DMS153 treated with DMSO at 0.1 percent for 48 hours (cell line): Measurements from ENCODE around the gene GHR.
"Not testable (repeated sequence)": the region's sequence is repeated elsewhere in the genome, so short reads cannot be mapped to it uniquely, and the experiment has no call there.

ENCODE experiments used
- DNase-seq: peaks from one replicate; lab custom pipeline; 2025; ENCODE audit not compliant: unreplicated experiment; lab: John Stamatoyannopoulos, UW

GHR gene

DNA sequence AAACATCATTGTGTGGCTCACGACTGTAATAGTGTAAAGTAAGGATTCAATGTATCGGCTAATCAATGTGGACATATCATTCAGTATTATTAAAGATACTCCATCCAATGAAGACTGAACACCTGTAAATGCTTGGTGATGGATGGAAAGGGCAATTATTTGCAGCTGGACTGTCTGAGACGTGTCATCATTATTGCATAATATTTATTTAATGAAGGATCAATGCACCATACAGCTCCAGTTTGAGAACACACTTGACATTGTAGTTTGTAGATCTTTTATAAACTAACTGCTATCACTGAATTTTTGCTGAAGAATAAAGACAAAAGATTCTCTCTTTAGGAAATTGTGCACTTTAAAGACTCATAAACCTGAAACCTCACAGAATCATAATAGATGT, 215.7 kb downstream of the GHR start:
- DNase-seq: no peak

DNA sequence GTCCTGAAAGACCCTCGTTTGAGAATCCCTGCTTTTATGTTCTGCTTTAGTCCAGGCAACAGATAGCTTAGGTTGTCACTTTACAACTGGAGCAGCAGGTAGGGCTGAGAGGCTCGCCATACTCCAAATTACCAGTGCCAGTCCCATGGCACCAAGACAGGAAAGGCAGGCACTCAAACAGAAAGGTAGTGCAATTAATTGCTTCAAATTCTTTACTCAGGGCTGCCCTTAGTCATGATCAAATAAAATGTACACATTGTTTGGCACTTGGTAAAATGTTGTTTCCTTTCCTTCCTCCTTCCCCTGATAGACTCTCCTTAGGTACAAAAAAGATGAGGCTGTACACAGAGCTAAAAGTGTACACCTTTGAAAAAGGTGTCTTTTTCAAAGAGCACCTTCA, 217.6 kb downstream of the GHR start:
- no peak for DNase-seq

DNA sequence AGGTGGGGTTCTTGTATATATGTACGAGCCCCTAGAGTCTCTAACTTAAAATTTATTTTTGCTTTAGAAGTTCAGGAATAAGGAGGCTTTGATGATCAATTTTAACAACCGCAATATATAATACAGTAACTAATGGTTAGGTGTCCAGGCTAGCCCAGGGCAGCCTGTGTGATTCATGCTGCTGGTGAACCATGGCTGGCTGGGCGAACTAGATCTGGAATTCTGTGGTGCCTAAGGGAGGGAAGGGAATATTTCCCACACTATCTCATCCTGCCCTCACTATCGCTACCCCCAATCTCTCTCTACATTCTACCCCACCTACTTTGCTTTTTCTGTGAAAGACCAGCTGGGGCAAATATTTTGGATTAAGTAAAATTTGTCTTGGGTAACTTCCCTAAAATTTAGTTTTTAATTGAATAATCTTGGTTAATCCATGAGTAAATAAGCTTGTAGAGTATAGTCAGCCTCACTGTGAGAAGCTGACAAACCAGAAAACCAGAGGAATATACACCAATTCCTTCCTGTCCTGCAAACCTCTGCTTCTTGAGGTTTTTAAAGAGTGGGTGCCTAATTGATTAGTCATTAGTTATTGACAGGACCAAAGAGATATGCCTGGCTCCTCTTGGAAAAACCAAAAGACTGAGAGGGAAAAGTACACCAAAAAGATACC, 218.2 kb downstream of the GHR start:
- DNase-seq: no peak

DNA sequence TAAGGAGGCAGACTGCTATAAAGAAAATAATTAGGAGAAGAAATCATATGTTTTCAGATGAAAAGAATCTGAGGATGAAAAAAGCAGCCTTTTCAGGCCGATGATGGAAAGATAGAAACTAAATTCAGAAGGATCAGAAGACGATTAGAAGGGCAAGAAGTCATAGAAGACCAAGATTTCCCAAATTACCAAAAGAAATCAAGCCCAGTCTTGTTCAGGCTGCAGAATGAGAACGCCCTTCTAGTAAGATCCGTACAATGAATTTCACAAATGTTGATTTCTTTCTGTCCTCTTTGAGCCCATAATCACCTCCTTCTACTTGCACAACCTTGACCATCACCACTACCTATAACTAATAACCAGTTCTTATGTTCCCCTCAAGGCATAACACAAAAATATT, 218.8 kb downstream of the GHR start:
- DNase-seq: no peak

DNA sequence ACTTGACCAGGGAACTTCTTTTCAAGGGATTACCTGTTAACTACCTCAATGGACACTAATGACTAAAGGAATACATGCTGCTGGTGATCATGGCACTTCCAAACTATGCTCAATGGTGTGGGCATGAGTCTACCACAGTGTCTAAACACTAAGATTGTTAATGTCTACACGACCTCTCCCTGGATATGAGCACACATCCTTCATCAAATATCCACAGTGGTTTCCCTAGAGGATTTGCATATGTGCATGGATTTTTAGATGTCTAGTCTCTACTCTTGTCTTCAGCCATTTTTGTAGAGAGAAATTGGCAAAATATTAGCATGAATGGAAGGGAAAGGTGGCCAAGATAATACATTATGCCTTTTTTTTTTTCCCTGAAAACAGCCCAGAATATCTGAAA, 220.1 kb downstream of the GHR start:
- no peak for DNase-seq

DNA sequence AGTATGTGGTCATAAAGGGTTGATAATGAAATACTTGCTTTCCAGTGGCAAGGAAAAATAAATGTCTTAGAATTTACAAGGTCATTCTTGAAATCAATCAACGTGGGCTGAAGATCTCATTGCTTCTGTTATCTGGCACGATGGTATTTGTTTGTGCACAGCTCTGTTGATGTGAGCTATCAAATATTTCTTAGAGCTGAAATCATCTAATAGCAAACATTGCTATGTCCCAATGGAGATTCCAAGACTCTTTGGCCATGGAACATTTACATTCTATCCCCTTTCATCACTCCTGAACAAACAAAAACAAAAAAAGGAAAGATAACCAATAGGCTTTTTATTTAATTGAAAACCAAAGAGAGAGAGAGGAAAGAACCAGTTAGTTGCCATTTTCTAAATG, 221.9 kb downstream of the GHR start:
- DNase-seq: no peak

DNA sequence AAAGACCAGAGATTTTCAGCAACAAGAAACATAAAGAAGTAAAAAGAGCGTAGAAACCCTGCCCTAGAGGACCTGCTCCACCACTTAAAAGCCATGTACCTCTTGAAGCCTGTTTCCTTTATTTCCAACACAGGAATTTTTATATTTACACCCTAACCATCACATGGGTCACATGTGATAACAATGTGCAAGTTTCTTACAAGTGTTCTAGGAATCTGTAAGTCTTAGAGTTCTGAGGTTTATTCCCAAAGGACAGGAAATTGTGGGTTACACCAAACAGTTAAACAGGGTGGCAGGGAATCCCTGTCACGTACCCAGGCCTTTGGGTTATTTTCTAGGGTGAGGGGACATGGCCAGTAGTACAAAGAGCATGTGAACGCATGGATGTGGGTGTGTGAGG, 224.8 kb downstream of the GHR start:
- DNase-seq: no peak

DNA sequence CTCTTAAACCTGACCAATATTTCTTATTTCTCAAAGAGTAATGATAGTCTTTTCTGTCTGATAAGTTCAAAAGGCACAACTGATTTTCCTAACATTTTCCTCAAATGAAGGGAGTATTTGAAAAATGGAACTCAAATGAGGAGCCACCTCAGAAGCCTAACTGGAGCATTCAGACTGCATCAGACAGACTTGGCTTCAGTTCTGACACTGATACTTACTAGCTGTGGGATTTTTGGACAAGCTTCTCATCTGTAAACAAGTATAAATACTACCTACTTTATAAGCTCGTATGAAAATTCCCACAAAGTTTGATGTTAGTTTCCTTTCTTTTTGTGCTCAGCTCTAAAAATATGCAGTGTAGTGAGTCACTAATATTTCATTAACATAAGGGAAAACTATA, 225.7 kb downstream of the GHR start:
- no peak for DNase-seq

DNA sequence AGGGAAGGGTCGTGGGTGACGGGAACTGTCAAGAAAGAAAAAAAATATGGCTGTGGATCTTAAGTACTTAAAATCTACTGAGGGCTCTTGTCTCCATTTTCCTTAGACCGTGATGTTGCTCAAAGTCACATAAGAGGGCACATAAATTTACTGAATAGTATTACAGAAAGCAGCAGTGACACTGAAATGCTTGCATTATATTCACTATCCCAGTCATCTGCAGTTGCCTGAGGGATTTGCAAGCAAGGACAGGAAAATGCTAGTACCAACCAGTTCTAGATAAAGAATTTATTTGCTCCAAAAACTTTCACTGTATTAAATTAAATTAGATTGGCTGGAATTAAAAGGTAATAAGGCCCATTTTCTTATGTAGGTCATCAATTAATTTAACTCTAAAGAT, 226.8 kb downstream of the GHR start:
- DNase-seq: no peak

DNA sequence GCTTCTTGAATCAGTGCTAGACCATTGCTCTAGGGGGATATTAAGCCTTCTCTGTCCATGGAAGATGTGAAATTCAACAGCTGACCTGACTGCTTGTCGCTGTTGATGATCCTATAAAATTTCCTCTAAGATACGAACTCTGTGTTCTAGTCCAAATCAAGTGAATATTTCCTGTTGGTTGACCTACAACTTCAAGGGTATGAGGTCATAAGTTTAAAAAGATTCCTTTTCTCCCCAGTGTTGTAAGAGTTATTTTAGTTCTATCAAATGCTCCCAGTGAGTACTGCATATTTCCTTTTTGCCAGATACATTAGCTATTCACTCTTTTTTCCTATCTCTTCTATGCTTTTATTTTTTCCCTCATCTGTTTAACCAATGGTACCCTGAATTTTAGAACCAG, 230.5 kb downstream of the GHR start:
- DNase-seq: no peak

DNA sequence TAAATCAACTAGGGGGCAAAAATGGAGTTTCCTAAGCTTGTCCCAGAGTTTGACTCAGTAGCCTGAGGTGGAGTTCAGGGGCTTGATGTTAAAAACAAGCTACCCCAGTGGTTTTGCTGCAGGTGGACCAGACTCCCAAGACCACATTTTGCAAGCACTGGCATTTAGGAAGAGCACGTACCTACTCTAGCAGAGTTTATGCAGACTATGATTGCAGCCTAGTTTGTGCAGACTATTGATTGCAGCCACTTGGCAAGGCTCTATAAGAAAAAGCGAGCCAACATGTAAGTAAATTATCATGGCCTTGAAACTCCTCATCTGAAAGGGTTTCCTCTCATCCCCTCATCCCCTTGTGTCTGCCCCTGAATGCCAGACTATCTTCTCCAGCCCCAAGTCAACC, 231.4 kb downstream of the GHR start:
- DNase-seq: no peak

DNA sequence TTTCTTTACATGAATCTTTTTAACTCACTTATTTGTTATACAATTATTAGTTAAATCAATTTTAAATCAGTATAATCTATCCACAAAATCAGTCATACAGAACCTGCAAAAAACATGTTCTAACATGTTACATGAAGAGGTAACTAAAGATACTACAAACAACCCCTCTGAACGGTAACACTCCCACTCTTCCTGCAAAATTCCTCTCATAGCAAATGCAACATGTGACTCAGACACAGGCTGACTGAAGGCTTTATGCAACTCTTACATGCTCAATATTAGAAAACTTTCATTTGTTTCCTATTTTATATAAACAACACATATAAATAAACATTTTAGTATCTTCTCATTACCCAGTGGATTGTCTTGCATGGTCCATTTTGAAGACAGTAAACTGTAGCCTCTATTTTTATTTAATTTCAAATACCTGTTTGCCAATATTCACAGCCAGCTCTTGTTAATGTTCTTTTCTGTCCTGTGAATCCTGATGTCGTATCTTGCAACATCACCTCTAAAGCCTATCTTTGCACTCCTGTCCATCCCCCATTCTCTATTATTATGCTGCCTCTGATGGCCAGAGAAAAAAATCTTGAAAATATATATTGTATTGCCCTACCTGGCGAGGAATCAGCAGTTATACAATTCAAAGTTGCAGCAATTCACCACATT, 232.9 kb downstream of the GHR start:
- DNase-seq: no peak

DNA sequence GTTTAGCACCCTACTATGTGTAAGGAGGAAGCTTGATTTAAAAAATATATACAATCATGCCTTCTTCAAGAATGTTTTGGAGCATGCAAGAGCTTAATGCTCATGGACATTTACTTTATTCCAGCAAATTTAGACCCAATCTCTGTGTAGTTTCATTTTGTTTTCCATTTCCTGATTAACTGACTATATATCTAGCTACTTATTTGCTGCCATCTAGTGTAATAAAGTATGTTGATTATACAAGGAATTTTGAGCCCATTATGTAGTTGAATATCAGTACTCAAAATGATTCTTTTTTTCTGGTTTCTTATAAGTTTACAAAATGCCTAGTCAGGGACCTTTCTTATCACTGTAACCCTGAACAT, 233.4 kb downstream of the GHR start:
- DNase-seq: peak; percentile 58

DNA sequence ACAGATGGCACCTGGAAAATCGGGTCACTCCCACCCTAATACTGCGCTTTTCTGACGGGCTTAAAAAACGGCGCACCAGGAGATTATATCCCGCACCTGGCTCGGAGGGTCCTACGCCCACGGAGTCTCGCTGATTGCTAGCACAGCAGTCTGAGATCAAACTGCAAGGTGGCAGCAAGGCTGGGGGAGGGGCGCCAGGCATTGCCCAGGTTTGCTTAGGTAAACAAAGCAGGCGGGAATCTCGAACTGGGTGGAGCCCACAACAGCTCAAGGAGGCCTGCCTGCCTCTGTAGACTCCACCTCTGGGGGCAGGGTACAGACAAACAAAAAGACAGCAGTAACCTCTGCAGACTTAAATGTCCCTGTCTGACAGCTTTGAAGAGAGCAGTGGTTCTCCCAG, 236.6 kb downstream of the GHR start:
- DNase-seq: not testable (repeated sequence)

DNA sequence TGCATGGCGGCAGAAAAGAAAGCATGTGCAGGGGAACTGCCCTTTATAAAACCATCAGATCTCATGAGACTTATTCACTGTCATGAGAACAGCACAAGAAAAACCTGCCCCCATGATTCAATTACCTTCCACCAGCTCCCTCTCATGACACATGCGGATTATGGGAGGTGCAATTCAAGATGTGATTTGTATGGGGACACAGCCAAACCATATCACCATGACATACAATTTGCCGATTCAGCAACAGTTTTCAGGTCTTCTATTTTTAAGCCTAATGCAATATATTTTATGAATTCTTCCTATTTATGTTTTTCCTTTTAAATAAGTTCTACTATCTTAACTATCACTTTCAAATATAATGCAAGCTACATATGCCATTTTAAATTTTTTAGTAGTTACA, 242.6 kb downstream of the GHR start:
- no peak for DNase-seq

DNA sequence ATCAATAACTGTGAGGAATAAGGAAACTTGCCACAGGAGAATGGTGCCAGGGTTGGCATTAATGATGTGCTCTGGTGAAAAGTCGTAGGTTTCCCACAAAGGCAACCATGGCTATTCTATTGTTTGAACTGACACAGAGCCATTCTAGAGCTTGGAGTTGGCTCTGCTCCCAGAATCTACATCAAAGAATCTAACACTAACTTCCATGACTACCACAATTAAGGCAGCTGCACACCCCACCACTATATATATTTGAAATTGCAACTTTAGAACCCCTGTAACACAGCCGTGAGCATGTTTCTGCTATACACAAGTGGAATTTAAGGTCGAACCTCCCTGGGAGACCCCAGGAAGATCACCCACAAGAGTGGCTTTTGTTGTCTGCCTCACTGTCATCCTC, 243.6 kb downstream of the GHR start:
- DNase-seq: peak; percentile 94

DNA sequence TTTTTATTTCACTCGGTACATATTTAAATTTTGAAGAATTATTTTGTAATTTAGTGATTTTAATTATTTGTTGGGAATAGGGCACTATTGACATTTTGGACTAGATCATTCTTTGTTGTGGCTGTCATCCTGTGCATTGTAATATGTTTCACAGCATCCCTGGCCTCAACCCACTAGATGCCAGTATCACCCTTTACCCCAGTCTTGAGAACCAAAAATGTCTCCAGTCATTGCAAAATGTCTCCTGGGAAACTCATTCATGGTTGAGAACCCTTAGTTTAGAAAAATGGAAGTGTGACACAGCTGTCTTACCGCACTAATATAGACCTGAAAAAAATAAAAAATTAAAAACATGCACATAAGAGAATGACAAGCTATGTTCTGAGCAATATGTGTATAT, 245.0 kb downstream of the GHR start:
- no peak for DNase-seq

DNA sequence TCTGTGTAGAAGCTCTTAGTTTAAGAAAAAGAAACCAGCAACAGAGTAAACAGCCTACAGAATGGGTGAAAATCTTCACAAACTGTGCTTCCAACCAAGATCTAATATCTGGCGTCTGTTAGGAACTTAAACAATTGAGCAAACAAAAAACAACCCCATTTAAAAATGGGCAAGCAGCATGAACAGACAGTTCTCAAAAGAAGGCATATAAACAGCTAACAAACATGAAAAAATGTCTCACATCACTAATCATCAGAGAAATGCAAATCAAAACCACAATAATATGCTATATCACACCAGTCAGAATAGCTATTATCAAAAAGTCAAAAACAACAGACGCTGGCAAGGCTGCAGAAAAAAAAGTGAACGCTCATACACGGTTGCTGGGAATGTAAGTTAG, 249.7 kb downstream of the GHR start:
- no peak for DNase-seq

DNA sequence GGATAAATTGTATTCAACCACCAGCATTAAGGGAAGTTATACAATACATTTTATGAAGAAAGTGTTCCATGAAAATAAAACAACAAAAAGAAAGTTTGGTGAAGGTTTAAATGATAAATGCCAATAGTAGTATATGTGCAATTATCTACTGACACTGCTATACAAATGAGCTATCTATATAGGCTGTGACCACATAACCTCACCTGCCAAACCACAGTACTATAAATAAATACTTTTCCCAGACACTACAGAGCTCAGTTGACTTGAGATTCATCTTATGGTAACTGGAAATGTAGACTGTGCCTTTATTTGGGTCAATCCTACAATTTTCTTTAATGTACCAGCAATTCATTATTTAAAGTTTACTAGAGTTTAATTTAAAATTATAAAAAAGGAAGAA, 252.4 kb downstream of the GHR start:
- no peak for DNase-seq

DNA sequence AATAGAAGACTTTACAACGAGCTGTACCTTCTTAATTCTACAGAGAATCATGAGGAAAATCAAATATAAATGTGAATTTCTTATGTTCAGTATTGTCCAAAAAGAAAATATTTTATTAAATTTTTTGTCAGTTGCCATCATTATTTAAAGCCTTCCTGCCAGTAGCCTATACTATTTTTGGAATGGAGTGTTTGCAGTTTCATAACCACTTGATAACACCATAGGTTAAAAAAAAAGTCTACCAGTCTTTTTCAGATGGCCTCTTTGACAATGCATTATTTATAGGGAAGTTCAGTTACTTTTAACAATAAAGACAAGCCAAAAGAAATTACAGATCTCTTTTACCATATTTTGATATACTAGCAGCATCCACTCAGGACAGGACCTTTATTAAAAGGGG, 253.1 kb downstream of the GHR start:
- no peak for DNase-seq

DNA sequence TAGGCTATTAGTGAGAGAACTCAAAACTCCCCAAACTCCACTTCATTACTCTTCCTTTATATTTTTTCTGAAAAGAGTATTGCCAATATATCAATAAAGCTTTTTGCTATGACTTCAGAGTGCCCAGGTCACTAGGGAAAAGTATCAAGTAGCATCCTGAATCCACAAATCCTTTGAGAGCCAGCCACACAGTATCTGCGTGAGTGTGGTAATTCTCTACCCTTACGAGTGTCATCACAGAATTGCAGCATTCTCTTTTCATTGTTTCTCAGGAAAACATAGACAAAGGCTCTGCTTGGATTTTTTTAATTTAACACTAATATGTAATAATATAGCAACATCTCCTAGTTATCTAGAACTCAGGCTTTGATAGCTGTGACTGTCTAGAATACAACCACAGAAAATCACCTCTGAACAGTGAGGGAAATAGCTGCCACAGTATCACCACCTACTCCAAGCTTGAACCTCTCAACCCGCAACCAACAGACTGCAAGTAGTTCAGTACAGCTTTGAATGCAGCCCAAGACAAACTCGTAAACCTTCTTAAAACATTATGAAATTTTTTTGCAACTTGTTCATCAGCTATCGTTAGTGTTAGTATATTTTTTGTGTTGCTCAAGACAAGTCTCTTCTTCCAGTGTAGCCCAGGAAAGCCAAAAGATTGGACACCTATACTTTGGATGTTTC, 254.1 kb downstream of the GHR start:
- no peak for DNase-seq

DNA sequence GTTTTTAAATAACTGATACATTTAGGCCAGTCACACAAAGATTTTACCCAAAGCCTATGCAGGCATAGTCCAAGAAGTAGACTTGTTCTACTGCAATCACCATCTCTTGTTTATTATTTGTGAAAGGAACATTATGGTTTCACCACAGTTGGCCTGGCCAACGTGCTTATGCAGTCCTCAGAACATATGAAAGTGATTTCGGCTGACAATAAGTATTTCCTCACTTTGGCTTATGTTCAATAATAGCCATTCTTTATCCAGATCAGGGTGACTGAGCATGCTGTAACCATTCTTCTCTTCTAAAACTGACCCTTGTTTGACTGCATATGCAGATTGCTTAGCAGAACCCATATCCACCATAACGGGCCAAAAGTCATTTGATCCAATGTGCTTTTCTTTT, 256.8 kb downstream of the GHR start:
- DNase-seq: no peak

DNA sequence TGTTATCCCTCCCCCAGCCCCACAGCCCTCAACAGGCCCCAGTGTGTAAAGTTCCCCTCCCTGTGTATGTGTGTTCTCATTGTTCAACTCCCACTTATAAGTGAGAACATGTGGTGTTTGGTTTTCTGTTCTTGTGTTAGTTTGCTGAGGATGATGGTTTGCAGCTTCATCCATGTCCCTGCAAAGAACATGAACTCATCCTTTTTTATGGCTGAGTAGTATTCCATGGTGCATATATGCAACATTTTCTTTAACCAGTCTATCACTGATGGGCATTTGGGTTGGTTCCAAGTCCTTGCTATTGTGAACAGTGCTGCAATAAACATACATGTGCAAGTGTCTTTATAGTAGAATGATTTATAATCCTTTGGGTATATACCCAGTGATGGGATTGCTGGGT, 261.8 kb downstream of the GHR start:
- DNase-seq: not testable (repeated sequence)
